ENCODE results near the gene PEX14. TPM values are rescaled to one million over a fixed set of nuclear protein-coding genes. Genes with fewer than 3 reads are reported as not detected.

PEX14 gene
- total RNA-seq, 2 donors from 2014 or later, result 19.5 to 29.3 TPM

DNA sequence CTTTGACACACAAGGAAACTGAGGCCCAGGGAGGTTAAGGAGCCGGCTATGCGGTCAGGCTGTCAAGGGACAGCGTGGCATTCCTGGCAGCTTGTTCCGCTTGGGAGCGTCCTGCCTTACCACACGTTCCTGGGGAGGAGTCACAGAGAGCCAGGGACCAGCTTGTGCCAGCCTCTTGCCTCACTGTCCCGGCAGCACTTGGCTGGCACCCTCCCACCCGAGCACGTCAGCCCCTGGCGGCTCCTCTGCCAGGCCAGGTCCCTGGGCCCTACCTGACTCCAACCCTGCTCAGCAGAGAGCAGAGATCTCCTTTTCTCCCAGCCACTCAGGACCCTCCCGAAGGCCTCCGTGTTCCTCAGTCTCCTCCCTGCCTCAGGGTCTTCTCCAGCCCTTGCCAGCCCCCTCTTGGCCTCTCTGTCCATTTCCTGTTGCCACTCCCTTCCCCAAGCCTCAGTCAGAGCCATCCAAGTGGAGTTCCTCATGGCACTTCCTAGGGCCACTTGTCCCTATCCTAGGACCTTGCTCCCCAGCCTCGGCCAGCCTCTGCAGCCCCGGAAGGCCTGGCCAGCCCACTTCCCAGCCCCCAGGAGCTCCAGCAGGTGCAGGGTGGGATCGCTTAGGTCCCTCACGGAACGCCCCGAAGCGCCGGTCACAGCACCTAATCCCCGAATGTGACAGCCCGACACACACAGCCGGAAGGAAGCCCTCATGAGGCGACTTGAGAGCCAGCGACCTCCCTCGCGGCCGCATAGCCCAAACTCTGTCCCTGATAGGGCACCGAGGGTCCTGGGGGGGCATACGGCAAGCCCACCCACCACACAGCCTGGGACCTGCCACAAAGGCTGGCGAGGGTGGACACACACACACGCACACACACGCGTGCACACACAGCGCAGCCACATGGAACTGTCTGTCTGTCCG lies 191.4 kb downstream of the PEX14 start:
- Histone ChIP-seq H3K9me3 (no peaks in the 10 kb centered on the region), H3K36me3 (no peaks in the 10 kb centered on the region), H3K9ac (ENCODE audit: low read depth in 2 of 2, low read length in 2 of 2) (no peak overlapping the region), H3K27me3 (no peaks in the 10 kb centered on the region), H3K4me1 (no peaks in the 10 kb centered on the region), H3K27ac (no peak overlapping the region), H3K4me3 (no peak overlapping the region)
- intact Hi-C loops (cut with DNase I), result no loop called here
- no peak for DNase-seq
- TF ChIP-seq, protein P1, sequence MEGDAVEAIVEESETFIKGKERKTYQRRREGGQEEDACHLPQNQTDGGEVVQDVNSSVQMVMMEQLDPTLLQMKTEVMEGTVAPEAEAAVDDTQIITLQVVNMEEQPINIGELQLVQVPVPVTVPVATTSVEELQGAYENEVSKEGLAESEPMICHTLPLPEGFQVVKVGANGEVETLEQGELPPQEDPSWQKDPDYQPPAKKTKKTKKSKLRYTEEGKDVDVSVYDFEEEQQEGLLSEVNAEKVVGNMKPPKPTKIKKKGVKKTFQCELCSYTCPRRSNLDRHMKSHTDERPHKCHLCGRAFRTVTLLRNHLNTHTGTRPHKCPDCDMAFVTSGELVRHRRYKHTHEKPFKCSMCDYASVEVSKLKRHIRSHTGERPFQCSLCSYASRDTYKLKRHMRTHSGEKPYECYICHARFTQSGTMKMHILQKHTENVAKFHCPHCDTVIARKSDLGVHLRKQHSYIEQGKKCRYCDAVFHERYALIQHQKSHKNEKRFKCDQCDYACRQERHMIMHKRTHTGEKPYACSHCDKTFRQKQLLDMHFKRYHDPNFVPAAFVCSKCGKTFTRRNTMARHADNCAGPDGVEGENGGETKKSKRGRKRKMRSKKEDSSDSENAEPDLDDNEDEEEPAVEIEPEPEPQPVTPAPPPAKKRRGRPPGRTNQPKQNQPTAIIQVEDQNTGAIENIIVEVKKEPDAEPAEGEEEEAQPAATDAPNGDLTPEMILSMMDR (IDR thresholded peaks at IDR 0.05), result no peak

DNA sequence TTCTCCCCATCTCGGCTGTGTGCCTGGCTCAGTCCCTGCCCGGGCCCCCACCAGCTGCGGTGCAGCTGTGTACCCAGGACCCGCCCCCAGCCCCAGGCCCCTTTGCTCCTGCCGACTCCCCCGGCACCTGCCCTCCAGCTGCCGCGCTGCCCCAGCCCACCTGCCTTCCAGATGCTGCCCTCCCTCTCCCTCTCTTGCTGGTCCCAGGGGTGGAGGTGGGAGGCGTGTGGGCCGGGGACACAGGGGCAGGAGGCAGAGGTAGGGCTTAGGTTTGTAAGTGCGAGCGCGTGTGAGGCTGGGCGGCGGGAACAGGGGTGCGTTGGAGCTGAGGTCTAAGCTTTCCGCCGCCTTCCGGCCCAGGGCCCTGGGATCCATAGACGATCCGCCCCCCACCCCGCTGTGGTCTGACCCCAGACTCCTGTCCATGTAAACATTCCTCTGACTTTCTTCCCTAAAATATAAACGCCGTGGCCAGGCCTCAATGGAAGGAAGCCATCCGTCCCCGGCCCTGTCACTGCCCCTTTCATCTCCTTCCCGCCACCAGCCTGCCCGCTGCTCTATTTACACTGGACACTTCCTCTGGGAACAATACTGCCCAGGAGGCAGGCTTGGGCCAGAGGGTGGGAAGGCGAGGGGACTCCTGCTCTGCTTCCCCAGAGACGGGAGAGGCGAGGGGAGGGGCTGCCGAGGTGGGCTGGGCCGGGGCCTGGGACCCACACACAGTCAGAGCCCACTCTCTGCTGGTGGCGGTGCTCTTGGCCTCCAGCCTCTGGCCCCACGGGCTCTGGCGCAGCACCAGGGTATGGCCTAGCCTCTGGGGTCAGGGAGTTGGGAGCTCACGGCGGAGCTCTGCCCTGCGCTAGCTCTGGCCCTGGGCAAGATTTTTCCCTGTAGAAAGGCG lies 193.4 kb downstream of the PEX14 start:
- H3K27ac ChIP-seq, result no peak overlapping the region
- DNase-seq, result no peak
- intact Hi-C loops (cut with DNase I), result no loop called here
- H3K4me1 ChIP-seq, result no peaks in the 10 kb centered on the region
- no peak overlapping the region for H3K9ac ChIP-seq (ENCODE audit: low read depth in 2 of 2, low read length in 2 of 2)
- no peaks in the 10 kb centered on the region for H3K9me3 ChIP-seq
- H3K36me3 ChIP-seq, result no peaks in the 10 kb centered on the region
- no peaks in the 10 kb centered on the region for H3K27me3 ChIP-seq
- no peak overlapping the region for H3K4me3 ChIP-seq
- TF ChIP-seq, protein P1 (IDR thresholded peaks at IDR 0.05), result no peak

DNA sequence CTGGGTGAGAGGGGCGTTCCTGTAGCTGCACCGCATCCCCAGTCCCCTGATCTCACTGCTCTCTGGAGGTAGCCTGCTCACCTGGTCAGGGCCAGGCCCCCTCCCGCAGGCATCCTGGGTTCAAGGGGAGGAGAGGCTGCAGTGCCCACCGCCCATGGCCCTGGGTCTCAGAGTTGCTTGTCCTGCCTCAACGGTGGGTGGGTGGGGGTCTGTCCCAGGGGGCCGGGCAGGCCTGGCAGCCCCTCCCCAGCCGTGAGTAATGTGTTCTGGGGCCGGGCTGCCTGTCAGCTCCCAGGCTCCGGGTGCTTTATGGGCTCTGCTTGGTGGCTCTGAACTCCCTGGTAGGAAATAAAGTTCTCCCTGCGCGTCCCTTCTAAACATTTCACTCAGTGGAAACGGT lies 194.8 kb downstream of the PEX14 start:
- no peak overlapping the region for H3K27ac ChIP-seq
- H3K9ac ChIP-seq (ENCODE audit: low read depth in 2 of 2, low read length in 2 of 2), result no peak overlapping the region
- intact Hi-C loops (cut with DNase I), result no loop called here
- DNase-seq, result no peak
- no peaks in the 10 kb centered on the region for H3K36me3 ChIP-seq
- TF ChIP-seq, protein P1 (IDR thresholded peaks at IDR 0.05), result no peak
- H3K27me3 ChIP-seq, result no peaks in the 10 kb centered on the region
- no peaks in the 10 kb centered on the region for H3K9me3 ChIP-seq
- peaks cover 7% of the 10 kb centered on the region for H3K4me1 ChIP-seq
- no peak overlapping the region for H3K4me3 ChIP-seq

GRCh38 chr1:10670190-10670589 lies 195.4 kb downstream of the PEX14 start:
- no peak overlapping the region for H3K4me3 ChIP-seq
- H3K27me3 ChIP-seq, result no peaks in the 10 kb centered on the region
- H3K27ac ChIP-seq, result no peak overlapping the region
- DNase-seq, result no peak
- H3K9ac ChIP-seq (ENCODE audit: low read depth in 2 of 2, low read length in 2 of 2), result no peak overlapping the region
- intact Hi-C loops (cut with DNase I), result no loop called here
- H3K9me3 ChIP-seq, result no peaks in the 10 kb centered on the region
- TF ChIP-seq, protein P1 (IDR thresholded peaks at IDR 0.05), result no peak
- H3K36me3 ChIP-seq, result no peaks in the 10 kb centered on the region
- H3K4me1 ChIP-seq, result peaks cover 9% of the 10 kb centered on the region

- Histone ChIP-seq H3K4me3 (no peak overlapping the region), H3K27ac (no peak overlapping the region), H3K36me3 (no peaks in the 10 kb centered on the region), H3K27me3 (no peaks in the 10 kb centered on the region), H3K9me3 (no peaks in the 10 kb centered on the region), H3K9ac (ENCODE audit: low read depth in 2 of 2, low read length in 2 of 2) (no peak overlapping the region), H3K4me1 (peaks cover 15% of the 10 kb centered on the region)
- TF ChIP-seq, protein P1 (IDR thresholded peaks at IDR 0.05), result no peak
- DNase-seq, result no peak
- intact Hi-C loops (cut with DNase I), result no loop called here
Measured at GRCh38 chr1:10671090-10671489, 196.3 kb downstream of the PEX14 start.

All from colonic mucosa (tissue), 4 donors.